KMS-11 (cell line): ENCODE results near the gene SLC1A2.

ENCODE experiments used
- H2AFZ ChIP-seq: fragments of 200-600 bp; sonication (generic); 2 replicates; pipeline ENCODE4 v1.6.1; 2016; ENCODE audit warnings: antibody characterized with exemption, mixed run types, low read depth
- H3K27ac ChIP-seq: fragments of 200-600 bp; sonication (generic); 2 replicates; pipeline ENCODE4 v1.6.1; 2016; ENCODE audit warnings: mild to moderate bottlenecking, mixed run types
- H3K27me3 ChIP-seq: fragments of 200-600 bp; sonication (generic); 2 replicates; pipeline ENCODE4 v1.6.1; 2017; ENCODE audit warnings: mild to moderate bottlenecking, low read depth, mixed run types, moderate library complexity; ENCODE audit not compliant: insufficient read depth
- H3K36me3 ChIP-seq: fragments of 200-600 bp; sonication (generic); 2 replicates; pipeline ENCODE4 v1.6.1; 2017; ENCODE audit warnings: mild to moderate bottlenecking, mixed run types; ENCODE audit not compliant: insufficient read depth
- H3K4me1 ChIP-seq: fragments of 200-600 bp; sonication (generic); 2 replicates; pipeline ENCODE4 v1.6.1; 2016; ENCODE audit warnings: mild to moderate bottlenecking, low read depth, mixed run types; ENCODE audit not compliant: poor library complexity, severe bottlenecking
- H3K4me2 ChIP-seq: fragments of 200-600 bp; sonication (generic); 2 replicates; pipeline ENCODE4 v1.7.0; 2016; ENCODE audit warnings: mild to moderate bottlenecking, mixed run types
- H3K4me3 ChIP-seq: fragments of 200-600 bp; sonication (generic); IDR thresholded peaks from 2 replicates; pipeline ENCODE4 v1.6.1; 2017; ENCODE audit warnings: low read depth, low read length, mixed read lengths; ENCODE audit not compliant: insufficient read depth
- H3K79me2 ChIP-seq: fragments of 200-600 bp; sonication (generic); 2 replicates; pipeline ENCODE4 v1.6.1; 2016; ENCODE audit warnings: low read depth, mixed run types; ENCODE audit not compliant: insufficient read depth
- H3K9ac ChIP-seq: fragments of 200-600 bp; sonication (generic); 2 replicates; pipeline ENCODE4 v1.6.1; 2016; ENCODE audit warnings: mild to moderate bottlenecking, mixed run types
- H4K20me1 ChIP-seq: fragments of 200-600 bp; sonication (generic); 2 replicates; pipeline ENCODE4 v1.6.1; 2016; ENCODE audit warnings: mild to moderate bottlenecking, mixed run types; ENCODE audit not compliant: insufficient read depth
- CTCF ChIP-seq: fragments of 200-600 bp; sonication (generic); conservative IDR thresholded peaks from 2 replicates; pipeline ENCODE4 v1.6.1; 2017; ENCODE audit warnings: low read depth, mild to moderate bottlenecking, antibody characterized with exemption, low read length, moderate library complexity, mixed read lengths

Gene SLC1A2

GRCh38 chr11:35313760-35314153, 105.6 kb downstream of the SLC1A2 start:
- Histone ChIP-seq H2AFZ (no peak overlapping the region), H3K36me3 (no peaks in the 10 kb centered on the region), H3K27me3 (no peaks in the 10 kb centered on the region), H3K4me3 (no peak overlapping the region), H3K4me1 (no peaks in the 10 kb centered on the region), H4K20me1 (no peaks in the 10 kb centered on the region), H3K4me2 (no peak overlapping the region), H3K27ac (no peak overlapping the region), H3K9ac (no peak overlapping the region), H3K79me2 (no peaks in the 10 kb centered on the region)
- TF ChIP-seq CTCF, result no peak

- H3K79me2 ChIP-seq, result no peaks in the 10 kb centered on the region
- H3K27me3 ChIP-seq, result no peaks in the 10 kb centered on the region
- no peak overlapping the region for H3K9ac ChIP-seq
- H3K36me3 ChIP-seq, result no peaks in the 10 kb centered on the region
- H3K4me3 ChIP-seq, result no peak overlapping the region
- no peak for TF ChIP-seq CTCF
- no peak overlapping the region for H3K27ac ChIP-seq
- no peak overlapping the region for H2AFZ ChIP-seq
- no peaks in the 10 kb centered on the region for H4K20me1 ChIP-seq
- H3K4me1 ChIP-seq, result no peaks in the 10 kb centered on the region
- H3K4me2 ChIP-seq, result no peak overlapping the region
These were observed 106.1 kb downstream of the SLC1A2 start for GRCh38 chr11:35313066-35313759.

- TF ChIP-seq CTCF, result no peak
- Histone ChIP-seq H3K9ac (no peak overlapping the region), H3K27me3 (no peaks in the 10 kb centered on the region), H3K36me3 (no peaks in the 10 kb centered on the region), H3K27ac (no peak overlapping the region), H3K79me2 (no peaks in the 10 kb centered on the region), H2AFZ (no peak overlapping the region), H4K20me1 (no peaks in the 10 kb centered on the region), H3K4me2 (no peak overlapping the region), H3K4me3 (no peak overlapping the region), H3K4me1 (no peaks in the 10 kb centered on the region)
These were observed 108.0 kb downstream of the SLC1A2 start for GRCh38 chr11:35311331-35311730.

- H2AFZ ChIP-seq, result no peak overlapping the region
- H3K27ac ChIP-seq, result no peak overlapping the region
- no peaks in the 10 kb centered on the region for H4K20me1 ChIP-seq
- TF ChIP-seq CTCF, result no peak
- no peaks in the 10 kb centered on the region for H3K27me3 ChIP-seq
- H3K9ac ChIP-seq, result no peak overlapping the region
- no peak overlapping the region for H3K4me2 ChIP-seq
- no peak overlapping the region for H3K4me3 ChIP-seq
- no peaks in the 10 kb centered on the region for H3K79me2 ChIP-seq
- H3K36me3 ChIP-seq, result no peaks in the 10 kb centered on the region
- H3K4me1 ChIP-seq, result no peaks in the 10 kb centered on the region
These were observed 111.2 kb downstream of the SLC1A2 start for GRCh38 chr11:35308157-35308556.
